A549 (cell line): ENCODE measurements around the gene CACNA1H. TPM values are rescaled to one million over a fixed set of nuclear protein-coding genes. Genes with fewer than 3 reads are reported as not detected.
A peak's percentile ranks its signal among the peaks of the same experiment; 100 is the strongest.
"Not testable (repeated sequence)": the region's sequence is repeated elsewhere in the genome, so short reads cannot be mapped to it uniquely, and the experiment has no call there.

ENCODE experiments used
- ATAC-seq, 2 experiments: fragments of 200-7000 bp in 1 of 2; fragments of >200 bp in 1 of 2; cut with Nextera tagmentation in 1 of 2; cut with Tn5 transposase in 1 of 2; 3 replicates each; pipeline versions ENCODE4 v1.8.0 to v1.9.1; 2018 to 2020; ENCODE audit warnings: mild to moderate bottlenecking in 1 of 2, moderate library complexity in 1 of 2
- CTCF ChIA-PET: fragments of 300-600 bp; sonication (Branson Sonifier 250); formaldehyde crosslinking; extraction: SDS; loops from one replicate; lab custom pipeline; 2021; ENCODE audit warnings: antibody characterized with exemption, inconsistent platforms; lab: Yijun Ruan, JAX
- POLR2A ChIA-PET: fragments of 350-600 bp; formaldehyde crosslinking; extraction: SDS; loops from one replicate; lab custom pipeline; 2021; ENCODE audit warnings: antibody characterized with exemption, inconsistent platforms; lab: Yijun Ruan, JAX
- DNase-seq, 2 experiments: peaks; one replicate each; pipeline versions ENCODE4 v3.0.0 to v3.0.0-alpha.2; 2011 to 2016; ENCODE audit warnings: low read depth in 1 of 2, low spot score in 1 of 2
- FAIRE-seq: peaks from 2 replicates; lab custom pipeline; 2011; peaks lifted over from hg19 to GRCh38; lab: Jason Lieb, UNC
- H3K27ac ChIP-seq, 2 experiments: fragments of >200 bp; sonication (Bioruptor Twin); formaldehyde crosslinking; 3 replicates each; pipeline ENCODE4 v1.5.1; 2016 to 2017
- H3K4me1 ChIP-seq: fragments of >200 bp; sonication (Bioruptor Twin); formaldehyde crosslinking; 3 replicates; pipeline ENCODE4 v1.6.1; 2016
- H3K4me2 ChIP-seq: fragments of >200 bp; sonication (Bioruptor Twin); formaldehyde crosslinking; 3 replicates; pipeline ENCODE4 v1.6.1; 2016
- H3K4me3 ChIP-seq: fragments of >200 bp; sonication (Bioruptor Twin); formaldehyde crosslinking; 3 replicates; pipeline ENCODE4 v1.5.1; 2016
- H3K9me3 ChIP-seq: fragments of >200 bp; sonication (Bioruptor Twin); formaldehyde crosslinking; 3 replicates; pipeline ENCODE4 v1.6.1; 2016
- CBX2 ChIP-seq: fragments of 200-600 bp; sonication (generic); IDR thresholded peaks from 2 replicates; pipeline ENCODE4 v1.6.1; 2016; ENCODE audit warnings: low read depth, mild to moderate bottlenecking, borderline replicate concordance
- CHD4 ChIP-seq: fragments of 200-600 bp; sonication (generic); IDR thresholded peaks from 2 replicates; pipeline ENCODE4 v1.6.1; 2016; ENCODE audit warnings: antibody characterized with exemption, mild to moderate bottlenecking, borderline replicate concordance
- EHMT2 ChIP-seq: fragments of 200-600 bp; sonication (generic); IDR thresholded peaks from 2 replicates; pipeline ENCODE4 v1.6.1; 2016; ENCODE audit warnings: antibody characterized with exemption, low read depth, mild to moderate bottlenecking, moderate library complexity
- EP300 ChIP-seq, 2 experiments: fragments of >200 bp; sonication (Bioruptor Twin); formaldehyde crosslinking; IDR thresholded peaks; 2 replicates in 1 of 2; 3 replicates in 1 of 2; pipeline ENCODE4 v1.6.1; 2016 to 2017
- ESRRA ChIP-seq: fragments of 150-350 bp; IDR thresholded peaks from 2 replicates; pipeline ENCODE4 v1.6.1; 2014; ENCODE audit warnings: mild to moderate bottlenecking, low read length, borderline replicate concordance
- HDAC2 ChIP-seq: fragments of 200-600 bp; sonication (generic); IDR thresholded peaks from 2 replicates; pipeline ENCODE4 v1.6.1; 2016
- MAFK ChIP-seq: fragments of 450-650 bp; IDR thresholded peaks from 2 replicates; pipeline ENCODE4 v1.6.1; 2014; ENCODE audit not compliant: partially characterized antibody
- MAX ChIP-seq: IDR thresholded peaks from 2 replicates; pipeline ENCODE4 v1.6.1; 2012
- PBX3 ChIP-seq: IDR thresholded peaks from 2 replicates; pipeline ENCODE4 v1.6.1; 2012
- RARB ChIP-seq: fragments of 250-450 bp; sonication (Bioruptor Pico); IDR thresholded peaks from 2 replicates; pipeline ENCODE4 v1.8.0; 2021; ENCODE audit warnings: mild to moderate bottlenecking, moderate library complexity
- TFCP2L1 ChIP-seq: fragments of 250-450 bp; sonication (Bioruptor Pico); IDR thresholded peaks from 2 replicates; pipeline ENCODE4 v1.5.0; 2021; ENCODE audit warnings: mild to moderate bottlenecking
- ZNF302 ChIP-seq: fragments of 250-450 bp; sonication (Bioruptor Pico); IDR thresholded peaks from 2 replicates; pipeline ENCODE4 v1.9.0; 2021; ENCODE audit warnings: inconsistent platforms, mild to moderate bottlenecking, moderate library complexity
- WGBS: methylation state at CpG from one replicate; pipeline ENCODE4 v1.1.6; 2017; ENCODE audit errors: missing lambda C conversion rate; 5-methylcytosine and 5-hydroxymethylcytosine counted together
- polyA plus RNA-seq, 4 experiments: library from polyadenylated mRNA; depleted of rRNA in 3 of 4; stranded (reverse); fragments of >200 nt; fragmentation: RNase III in 1 of 4; extraction: RNeasy Plus Mini Kit Qiagen cat#74134 plus additional on column Dnase treatment in 1 of 4; gene quantifications; 2 replicates in 3 of 4; 3 replicates in 1 of 4; pipeline ENCODE4 v1.2.3, GENCODE V29; 2011 to 2017

CACNA1H gene
- polyA plus RNA-seq, 2 of the 4 experiments (the other 2 are of a cell fraction): 7.2 to 15.8 TPM

GRCh38 chr16:1253701-1254364 lies 100.9 kb downstream of the CACNA1H start:
- H3K27ac ChIP-seq, H3K9me3 ChIP-seq, H3K4me2 ChIP-seq, H3K4me1 ChIP-seq, DNase-seq, CTCF ChIA-PET, POLR2A ChIA-PET, FAIRE-seq, H3K4me3 ChIP-seq: not testable (repeated sequence)
- peak; percentile 49 to 82; a peak in 5 of 6 replicates for ATAC-seq
- no CpG with 5 or more reads among the region's 47 CpGs for WGBS

GRCh38 chr16:1254821-1255220 lies 101.9 kb downstream of the CACNA1H start:
- CTCF ChIA-PET: interaction anchor here (0.9 kb wide), 1 partner anchor 197 kb away, joined by 3 read pairs; no protein-coding TSS in a partner anchor
- H3K4me1 ChIP-seq, ATAC-seq, H3K4me3 ChIP-seq, DNase-seq, FAIRE-seq, H3K4me2 ChIP-seq, POLR2A ChIA-PET, H3K27ac ChIP-seq, H3K9me3 ChIP-seq: not testable (repeated sequence)
- no CpG with 5 or more reads among the region's 3 CpGs for WGBS

GRCh38 chr16:1255276-1256122 lies 102.6 kb downstream of the CACNA1H start, which contains the start of gene TPSD1:
Gene TPSD1, plus strand, starts transcription at chr16:1256069. Its CDS starts 212 bp downstream, at chr16:1256281.
- H3K4me3 ChIP-seq, POLR2A ChIA-PET, H3K4me1 ChIP-seq, H3K27ac ChIP-seq, H3K9me3 ChIP-seq, H3K4me2 ChIP-seq, DNase-seq, FAIRE-seq: not testable (repeated sequence)
- 32% methylated on average over 11 of the region's 26 CpGs for WGBS
- ATAC-seq: peak; percentile 12 to 16; a peak in 3 of 6 replicates
- CTCF ChIA-PET: interaction anchor here (0.9 kb wide), 1 partner anchor 198 kb away, joined by 3 read pairs; no protein-coding TSS in a partner anchor

GRCh38 chr16:1256296-1256873 lies 103.5 kb downstream of the CACNA1H start:
- DNase-seq, FAIRE-seq, H3K4me3 ChIP-seq, H3K9me3 ChIP-seq, H3K4me1 ChIP-seq, H3K4me2 ChIP-seq, H3K27ac ChIP-seq, POLR2A ChIA-PET: not testable (repeated sequence)
- CTCF ChIA-PET: interaction anchor here (1.5 kb wide), 1 partner anchor 197 kb away, joined by 4 read pairs; no protein-coding TSS in a partner anchor
- 70% methylated on average over 9 of the region's 23 CpGs for WGBS
- ATAC-seq: peak; percentile 1; a peak in 1 of 6 replicates

GRCh38 chr16:1256874-1257322 lies 104.0 kb downstream of the CACNA1H start:
- TF ChIP-seq TFCP2L1 (CRISPR knock-in tag) (no peak), PBX3 (no peak), HDAC2 (no peak), RARB (CRISPR knock-in tag) (no peak), MAX (no peak), CBX2 (no peak), CHD4 (no peak), ZNF302 (no peak), MAFK (no peak), EP300 (IDR thresholded peaks at IDR 0.05) (no peak), EHMT2 (no peak), ESRRA (no peak)
- no peak overlapping the region for H3K27ac ChIP-seq
- H3K9me3 ChIP-seq: no peaks in the 10 kb centered on the region
- ChIA-PET CTCF (interaction anchor here (1.5 kb wide), 1 partner anchor 198 kb away, joined by 4 read pairs; no protein-coding TSS in a partner anchor), POLR2A (no interaction called here)
- H3K4me1 ChIP-seq: 0 out of 3 replicates have a peak, but pooled peaks cover 5% of the 10 kb centered on the region
- WGBS: 63% methylated on average over 20 of the region's 22 CpGs
- no peak for DNase-seq
- no peak overlapping the region for H3K4me3 ChIP-seq
- no peak for FAIRE-seq
- ATAC-seq: peak; percentile 9 to 10; a peak in 3 of 6 replicates
- no peak overlapping the region for H3K4me2 ChIP-seq
